K562 (cell line): ENCODE data around the gene HECA.

Source experiments
- BHLHE40 ChIP-seq: IDR thresholded peaks from 2 replicates; pipeline ENCODE4 v1.6.1; 2011; ENCODE audit warnings: low read length, improper control_type of control experiment
- HDGF ChIP-seq: fragments of 450-650 bp; IDR thresholded peaks from 2 replicates; pipeline ENCODE4 v1.6.1; 2016
- MAFG ChIP-seq: fragments of 450-650 bp; conservative IDR thresholded peaks from 2 replicates; pipeline ENCODE4 v1.6.1; 2016; ENCODE audit warnings: missing genetic modification characterization, missing compliant biosample characterization
- POLR2AphosphoS5 ChIP-seq: IDR thresholded peaks from 2 replicates; pipeline ENCODE4 v1.6.1; 2011; ENCODE audit warnings: mild to moderate bottlenecking, low read depth, low read length, moderate library complexity; ENCODE audit not compliant: control insufficient read depth, insufficient read depth
- ZNF239 ChIP-seq: fragments of 250-450 bp; sonication (Bioruptor Pico); IDR thresholded peaks from 2 replicates; pipeline ENCODE4 v1.4.0; 2020; ENCODE audit warnings: mild to moderate bottlenecking
- TF ChIP-seq, protein P1 (sequence below), 3 experiments: IDR thresholded peaks in 2 of 3; conservative IDR thresholded peaks in 1 of 3; 2 replicates each; pipeline ENCODE4 v1.5.1; 2011 to 2012; ENCODE audit warnings: low read length in 3 of 3, mild to moderate bottlenecking in 3 of 3, control low read depth in 2 of 3, improper control_type of control experiment in 1 of 3, inconsistent platforms in 1 of 3, low read depth in 1 of 3, mixed read lengths in 1 of 3, moderate library complexity in 1 of 3; ENCODE audit not compliant: insufficient read depth in 2 of 3
- TF ChIP-seq, protein P2 (sequence below): fragments of 250-450 bp; sonication (Bioruptor Pico); IDR thresholded peaks from 2 replicates; pipeline ENCODE4 v1.5.0; 2020; ENCODE audit warnings: mild to moderate bottlenecking, borderline replicate concordance

DNA sequence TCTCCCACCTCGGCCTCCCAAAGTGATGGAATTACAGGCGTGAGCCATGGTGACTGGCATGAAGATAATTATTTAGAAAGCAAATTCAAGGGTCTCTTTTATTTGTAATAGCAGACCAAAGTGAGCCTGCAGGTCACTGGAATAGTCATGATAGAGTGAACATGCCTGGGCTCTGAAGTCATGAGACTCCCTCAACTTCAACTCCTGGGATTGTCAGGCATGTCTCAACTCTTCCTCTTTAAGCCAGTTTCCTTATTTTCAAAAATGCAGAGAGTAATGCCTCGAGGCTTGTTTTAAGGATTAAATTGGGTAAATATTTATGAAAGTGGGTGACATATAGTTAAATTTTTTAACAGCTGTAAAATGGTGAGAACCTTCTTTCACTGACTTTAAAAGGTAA lies 22.7 kb upstream of the HECA start:
- TF ChIP-seq ZNF239 (CRISPR knock-in tag) (no peak), POLR2AphosphoS5 (no peak), HDGF (no peak), BHLHE40 (no peak), MAFG (tag) (no peak)
- TF ChIP-seq, protein P1, sequence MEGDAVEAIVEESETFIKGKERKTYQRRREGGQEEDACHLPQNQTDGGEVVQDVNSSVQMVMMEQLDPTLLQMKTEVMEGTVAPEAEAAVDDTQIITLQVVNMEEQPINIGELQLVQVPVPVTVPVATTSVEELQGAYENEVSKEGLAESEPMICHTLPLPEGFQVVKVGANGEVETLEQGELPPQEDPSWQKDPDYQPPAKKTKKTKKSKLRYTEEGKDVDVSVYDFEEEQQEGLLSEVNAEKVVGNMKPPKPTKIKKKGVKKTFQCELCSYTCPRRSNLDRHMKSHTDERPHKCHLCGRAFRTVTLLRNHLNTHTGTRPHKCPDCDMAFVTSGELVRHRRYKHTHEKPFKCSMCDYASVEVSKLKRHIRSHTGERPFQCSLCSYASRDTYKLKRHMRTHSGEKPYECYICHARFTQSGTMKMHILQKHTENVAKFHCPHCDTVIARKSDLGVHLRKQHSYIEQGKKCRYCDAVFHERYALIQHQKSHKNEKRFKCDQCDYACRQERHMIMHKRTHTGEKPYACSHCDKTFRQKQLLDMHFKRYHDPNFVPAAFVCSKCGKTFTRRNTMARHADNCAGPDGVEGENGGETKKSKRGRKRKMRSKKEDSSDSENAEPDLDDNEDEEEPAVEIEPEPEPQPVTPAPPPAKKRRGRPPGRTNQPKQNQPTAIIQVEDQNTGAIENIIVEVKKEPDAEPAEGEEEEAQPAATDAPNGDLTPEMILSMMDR (IDR thresholded peaks at IDR 0.05 in 2 of 3, conservative IDR thresholded peaks at IDR 0.05 in 1 of 3; ENCODE audit: insufficient read depth in 2 of 3, low read depth in 1 of 3, low read length in 3 of 3) = no peak
- TF ChIP-seq, protein P2, sequence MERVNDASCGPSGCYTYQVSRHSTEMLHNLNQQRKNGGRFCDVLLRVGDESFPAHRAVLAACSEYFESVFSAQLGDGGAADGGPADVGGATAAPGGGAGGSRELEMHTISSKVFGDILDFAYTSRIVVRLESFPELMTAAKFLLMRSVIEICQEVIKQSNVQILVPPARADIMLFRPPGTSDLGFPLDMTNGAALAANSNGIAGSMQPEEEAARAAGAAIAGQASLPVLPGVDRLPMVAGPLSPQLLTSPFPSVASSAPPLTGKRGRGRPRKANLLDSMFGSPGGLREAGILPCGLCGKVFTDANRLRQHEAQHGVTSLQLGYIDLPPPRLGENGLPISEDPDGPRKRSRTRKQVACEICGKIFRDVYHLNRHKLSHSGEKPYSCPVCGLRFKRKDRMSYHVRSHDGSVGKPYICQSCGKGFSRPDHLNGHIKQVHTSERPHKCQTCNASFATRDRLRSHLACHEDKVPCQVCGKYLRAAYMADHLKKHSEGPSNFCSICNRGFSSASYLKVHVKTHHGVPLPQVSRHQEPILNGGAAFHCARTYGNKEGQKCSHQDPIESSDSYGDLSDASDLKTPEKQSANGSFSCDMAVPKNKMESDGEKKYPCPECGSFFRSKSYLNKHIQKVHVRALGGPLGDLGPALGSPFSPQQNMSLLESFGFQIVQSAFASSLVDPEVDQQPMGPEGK (CRISPR knock-in tag) = no peak
